Subcutaneous abdominal adipose tissue (tissue), 5 donors: Measurements from ENCODE around the gene RHD.
"Not testable (repeated sequence)": the region's sequence is repeated elsewhere in the genome, so short reads cannot be mapped to it uniquely, and the experiment has no call there.

Experiments used
- H3K27ac ChIP-seq: one replicate; pipeline ENCODE4 v1.7.0; 2013; ENCODE audit warnings: low read depth, mild to moderate bottlenecking, inconsistent platforms, low read length, moderate library complexity
- H3K27me3 ChIP-seq, 5 donors: one replicate each; pipeline ENCODE4 v1.7.0; 2013; ENCODE audit warnings: low read length in 5 of 5, inconsistent platforms in 1 of 5; ENCODE audit not compliant: control insufficient read depth in 5 of 5, insufficient read depth in 4 of 5
- H3K36me3 ChIP-seq, 5 donors: one replicate each; pipeline ENCODE4 v1.7.0; 2013; ENCODE audit warnings: low read length in 5 of 5; ENCODE audit not compliant: control insufficient read depth in 5 of 5, insufficient read depth in 5 of 5
- H3K4me1 ChIP-seq, 5 donors: one replicate each; pipeline ENCODE4 v1.7.0; 2013; ENCODE audit warnings: low read length in 5 of 5, mild to moderate bottlenecking in 3 of 5, moderate library complexity in 1 of 5; ENCODE audit not compliant: control insufficient read depth in 5 of 5, insufficient read depth in 5 of 5
- H3K4me3 ChIP-seq, 5 donors: one replicate each; pipeline ENCODE4 v1.7.0; 2013; ENCODE audit warnings: low read length in 5 of 5, low read depth in 1 of 5
- H3K9ac ChIP-seq, 5 donors: one replicate each; pipeline ENCODE4 v1.7.0; 2013; ENCODE audit warnings: low read length in 5 of 5, mild to moderate bottlenecking in 4 of 5, moderate library complexity in 3 of 5
- H3K9me3 ChIP-seq, 5 donors: one replicate each; pipeline ENCODE4 v1.7.0; 2013; ENCODE audit warnings: low read length in 5 of 5; ENCODE audit not compliant: control insufficient read depth in 5 of 5
- donor health status: healthy.
- donor health status: healthy.
- donor health status: healthy.
- donor health status: healthy.
- donor health status: healthy.

The RHD gene

GRCh38 chr1:25328791-25329185 lies 56.5 kb downstream of the RHD start:
- H3K27ac ChIP-seq, H3K9me3 ChIP-seq, H3K27me3 ChIP-seq, H3K36me3 ChIP-seq, H3K4me1 ChIP-seq, H3K4me3 ChIP-seq, H3K9ac ChIP-seq: not testable (repeated sequence)

GRCh38 chr1:25329336-25329735 lies 57.0 kb downstream of the RHD start:
- not testable (repeated sequence) for H3K27ac ChIP-seq, H3K9me3 ChIP-seq, H3K36me3 ChIP-seq, H3K9ac ChIP-seq, H3K4me1 ChIP-seq, H3K4me3 ChIP-seq, H3K27me3 ChIP-seq

- not testable (repeated sequence) for H3K9ac ChIP-seq, H3K36me3 ChIP-seq, H3K9me3 ChIP-seq, H3K4me1 ChIP-seq, H3K4me3 ChIP-seq, H3K27ac ChIP-seq, H3K27me3 ChIP-seq
These were observed 57.6 kb downstream of the RHD start for GRCh38 chr1:25329950-25330349.

GRCh38 chr1:25336922-25337354 lies 64.6 kb downstream of the RHD start:
- H3K27ac ChIP-seq, H3K27me3 ChIP-seq, H3K9me3 ChIP-seq, H3K36me3 ChIP-seq: not testable (repeated sequence)
- peak overlapping the region; percentile 62 to 83 (median 75) for H3K4me3 ChIP-seq
- H3K4me1 ChIP-seq: peaks cover 1 to 28% (median 18%) of the 10 kb centered on the region in 5 donors
- H3K9ac ChIP-seq: peak overlapping the region in 4 of 5 donors; percentile 48 to 77 (median 67)

DNA sequence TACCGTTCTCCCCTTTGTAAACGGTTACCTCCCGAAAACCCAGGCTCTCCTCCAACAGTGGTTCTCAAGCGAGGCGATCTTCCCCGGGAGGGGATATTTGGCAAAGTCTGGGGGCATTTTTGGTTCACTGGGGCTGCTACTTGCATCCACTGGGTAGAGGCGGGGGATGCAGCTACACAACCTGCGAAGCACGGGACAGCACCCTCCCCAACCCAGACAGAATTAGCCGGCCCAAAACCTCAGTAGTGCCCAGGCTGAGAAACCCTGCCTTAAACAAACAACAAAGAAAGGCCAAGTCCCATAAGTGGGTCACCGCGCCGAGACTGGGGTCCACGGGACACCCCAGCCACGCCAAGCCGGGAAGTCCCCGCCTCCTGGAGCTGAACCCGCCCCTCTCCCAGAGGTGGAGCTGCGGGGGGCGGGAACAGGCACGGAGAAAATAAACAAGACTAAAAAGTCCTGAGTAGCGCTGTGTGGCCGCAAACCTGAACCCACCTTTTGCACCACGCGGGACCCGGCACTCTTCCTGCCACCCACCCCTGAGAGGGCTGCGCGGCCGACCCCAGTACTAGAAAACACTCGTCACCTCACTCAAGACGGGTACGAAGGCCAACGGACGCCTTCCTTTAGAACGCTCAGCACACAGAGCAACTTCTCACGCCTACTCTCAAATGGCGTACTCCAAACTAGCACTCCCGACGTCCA lies 65.3 kb downstream of the RHD start:
- peak overlapping the region in 2 of 5 donors; percentile 64 to 90 for H3K9ac ChIP-seq
- H3K36me3 ChIP-seq, H3K9me3 ChIP-seq, H3K27me3 ChIP-seq: not testable (repeated sequence)
- H3K4me1 ChIP-seq: peaks cover 1 to 28% (median 18%) of the 10 kb centered on the region in 5 donors
- H3K4me3 ChIP-seq: peak overlapping the region; percentile 48 to 90 (median 85)
- H3K27ac ChIP-seq: peak overlapping the region; percentile 83

GRCh38 chr1:25338188-25338981 lies 66.1 kb downstream of the RHD start, which contains the start of gene TMEM50A:
TMEM50A (plus strand) TSS chr1:25338334; CDS start chr1:25340487, 2,153 bp downstream.
- no peaks in the 10 kb centered on the region for H3K27me3 ChIP-seq
- peaks cover 1 to 28% (median 18%) of the 10 kb centered on the region in 5 donors for H3K4me1 ChIP-seq
- peaks cover 4 to 7% (median 5%) of the 10 kb centered on the region in 5 donors for H3K36me3 ChIP-seq
- H3K4me3 ChIP-seq: peak within 1 kb of the TSS; percentile 74 to 90 (median 85)
- peak within 1 kb of the TSS; percentile 75 to 90 (median 82) for H3K9ac ChIP-seq
- peak within 1 kb of the TSS; percentile 83 for H3K27ac ChIP-seq
- no peaks in the 10 kb centered on the region for H3K9me3 ChIP-seq

GRCh38 chr1:25338986-25339385 lies 66.7 kb downstream of the RHD start:
- no peaks in the 10 kb centered on the region for H3K27me3 ChIP-seq
- peaks cover 7 to 13% (median 8%) of the 10 kb centered on the region in 5 donors for H3K36me3 ChIP-seq
- H3K9ac ChIP-seq: peak overlapping the region; percentile 75 to 90 (median 82)
- peak overlapping the region; percentile 74 to 90 (median 85) for H3K4me3 ChIP-seq
- no peaks in the 10 kb centered on the region for H3K9me3 ChIP-seq
- H3K4me1 ChIP-seq: peaks cover 1 to 28% (median 18%) of the 10 kb centered on the region in 5 donors
- peak overlapping the region; percentile 83 for H3K27ac ChIP-seq

GRCh38 chr1:25341746-25342145 lies 69.4 kb downstream of the RHD start:
- Histone ChIP-seq H3K27me3 (no peaks in the 10 kb centered on the region), H3K4me3 (no peak overlapping the region), H3K4me1 (peaks cover 1 to 25% (median 16%) of the 10 kb centered on the region in 5 donors), H3K36me3 (peaks cover 7 to 22% (median 13%) of the 10 kb centered on the region in 5 donors), H3K27ac (no peak overlapping the region), H3K9me3 (no peaks in the 10 kb centered on the region), H3K9ac (no peak overlapping the region)

- Histone ChIP-seq H3K27me3 (no peaks in the 10 kb centered on the region), H3K9ac (no peak overlapping the region), H3K27ac (no peak overlapping the region), H3K4me1 (peaks cover 0 to 23% (median 12%) of the 10 kb centered on the region in 5 donors), H3K4me3 (no peak overlapping the region), H3K36me3 (peaks cover 7 to 27% (median 13%) of the 10 kb centered on the region in 5 donors), H3K9me3 (no peaks in the 10 kb centered on the region)
These were observed 70.5 kb downstream of the RHD start for GRCh38 chr1:25342846-25343245.

DNA sequence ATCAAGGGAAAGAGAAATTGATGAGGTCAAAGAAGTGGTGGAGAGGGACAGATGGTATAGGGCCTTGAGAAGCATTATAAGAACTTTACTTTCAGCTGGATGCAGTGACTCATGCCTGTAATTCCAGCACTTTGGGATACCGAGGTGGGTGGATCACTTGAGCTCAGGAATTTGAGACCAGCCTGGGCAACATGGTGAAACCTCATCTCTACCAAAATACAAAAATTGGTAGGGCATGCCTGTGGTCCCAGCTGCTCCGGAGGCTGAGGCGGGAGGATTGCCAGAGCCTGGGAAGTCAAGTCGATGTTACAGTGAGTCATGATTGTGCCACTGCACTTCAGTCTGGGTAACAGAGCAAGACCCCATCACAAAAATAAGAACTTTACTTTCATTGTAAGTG lies 71.6 kb downstream of the RHD start:
- Histone ChIP-seq H3K9me3 (no peaks in the 10 kb centered on the region), H3K36me3 (peaks cover 7 to 29% (median 14%) of the 10 kb centered on the region in 5 donors), H3K4me1 (peaks cover 0 to 19% (median 12%) of the 10 kb centered on the region in 5 donors), H3K27me3 (no peaks in the 10 kb centered on the region), H3K9ac (no peak overlapping the region), H3K27ac (no peak overlapping the region), H3K4me3 (no peak overlapping the region)
